Left lung (tissue), 10 donors: ENCODE data around the gene PPP1R16B. TPM values are rescaled to one million over a fixed set of nuclear protein-coding genes. Genes with fewer than 3 reads are reported as not detected.

ENCODE experiments used
- ATAC-seq: fragments of 200-7000 bp; cut with Tn5 transposase; one replicate; pipeline ENCODE4 v1.9.1; 2020; ENCODE audit warnings: moderate library complexity
- DNase-seq, 4 donors: peaks; one replicate each; pipeline ENCODE4 v3.0.0-alpha.2; 2013 to 2020
- H3K27ac ChIP-seq, 2 donors: fragments of 200-600 bp; sonication (generic) in 1 of 2; one replicate each; pipeline versions ENCODE4 v1.5.0 to v1.8.0; 2020 to 2021
- H3K27me3 ChIP-seq, 2 donors: fragments of 200-600 bp; sonication (generic) in 1 of 2; one replicate each; pipeline versions ENCODE4 v1.5.0 to v1.8.0; 2020 to 2021
- H3K36me3 ChIP-seq, 2 donors: fragments of 200-600 bp; sonication (generic) in 1 of 2; one replicate each; pipeline versions ENCODE4 v1.5.0 to v1.8.0; 2020 to 2021
- H3K4me1 ChIP-seq, 2 donors: fragments of 200-600 bp; one replicate each; pipeline ENCODE4 v1.8.0; 2021
- H3K4me3 ChIP-seq, 2 donors: fragments of 200-600 bp; sonication (generic) in 1 of 2; one replicate each; pipeline versions ENCODE4 v1.5.0 to v1.8.0; 2020 to 2021; ENCODE audit warnings: mild to moderate bottlenecking in 1 of 2
- H3K9me3 ChIP-seq, 2 donors: fragments of 200-600 bp; sonication (generic) in 1 of 2; one replicate each; pipeline versions ENCODE4 v1.5.0 to v1.8.0; 2020 to 2021
- CTCF ChIP-seq, 2 donors: fragments of 200-600 bp; sonication (generic) in 1 of 2; IDR thresholded peaks; one replicate each; pipeline versions ENCODE4 v1.5.0 to v1.8.0; 2021; ENCODE audit warnings: antibody characterized with exemption in 2 of 2
- intact Hi-C, 2 donors: fragments of 100-400 bp; cut with DNase I; formaldehyde crosslinking; loops; one replicate each; pipeline versions ENCODE4 v1.11.2 to v1.14.2; 2022
- polyA plus RNA-seq, 6 donors: library from polyadenylated mRNA; unstranded; fragments of 120-200 nt; gene quantifications; one replicate each; pipeline ENCODE4 v1.2.1, GENCODE V29; 2013; ENCODE audit not compliant: insufficient read length in 6 of 6
- total RNA-seq, 2 donors: library from RNA; stranded (reverse); fragmentation: NEBNext Ultra II Directional; extraction: Animal tissue kit (Norgen Biotek cat#: 25700); gene quantifications; one replicate each; pipeline ENCODE4 v1.2.1, GENCODE V29; 2021
- donor health status: DM: no; HTN: yes; CAD: no.
- donor health status: DM: no; HTN: no; CAD: no.

PPP1R16B gene
- total and polyA plus RNA-seq, 8 donors: 5.4 to 10.8 (median 7.8) TPM

GRCh38 chr20:38883981-38884733 is 78.7 kb downstream of the PPP1R16B start:
- no peak overlapping the region for H3K4me3 ChIP-seq
- DNase-seq: no peak
- TF ChIP-seq CTCF (IDR thresholded peaks at IDR 0.05): no peak
- no peaks in the 10 kb centered on the region for H3K9me3 ChIP-seq
- no peaks in the 10 kb centered on the region for H3K4me1 ChIP-seq
- intact Hi-C loops: no loop called here
- ATAC-seq: no peak
- H3K27ac ChIP-seq: no peak overlapping the region
- H3K27me3 ChIP-seq: peaks cover 0 to 17% of the 10 kb centered on the region in 2 donors
- no peaks in the 10 kb centered on the region for H3K36me3 ChIP-seq

GRCh38 chr20:38885357-38885756 is 79.9 kb downstream of the PPP1R16B start:
- no peaks in the 10 kb centered on the region for H3K9me3 ChIP-seq
- intact Hi-C loops: no loop called here
- ATAC-seq: no peak

GRCh38 chr20:38888059-38888831 is 82.7 kb downstream of the PPP1R16B start:
- intact Hi-C loops: no loop called here
- no peak overlapping the region for H3K4me3 ChIP-seq
- H3K9me3 ChIP-seq: no peaks in the 10 kb centered on the region
- peaks cover 0 to under 1% of the 10 kb centered on the region in 2 donors for H3K4me1 ChIP-seq
- ATAC-seq (no peak), DNase-seq (no peak)
- no peak overlapping the region for H3K27ac ChIP-seq
- peaks cover 0 to 13% of the 10 kb centered on the region in 2 donors for H3K27me3 ChIP-seq
- no peak for TF ChIP-seq CTCF (IDR thresholded peaks at IDR 0.05)
- no peaks in the 10 kb centered on the region for H3K36me3 ChIP-seq

More at GRCh38 chr20:38885357-38885756, 79.9 kb downstream of the PPP1R16B start:
- no peaks in the 10 kb centered on the region for H3K4me1 ChIP-seq
- H3K27ac ChIP-seq: no peak overlapping the region
- H3K36me3 ChIP-seq: no peaks in the 10 kb centered on the region
- H3K27me3 ChIP-seq: peaks cover 0 to 8% of the 10 kb centered on the region in 2 donors
- DNase-seq: no peak
- TF ChIP-seq CTCF (IDR thresholded peaks at IDR 0.05): no peak
- no peak overlapping the region for H3K4me3 ChIP-seq

- H3K27me3 ChIP-seq: peaks cover 0 to 21% of the 10 kb centered on the region in 2 donors
- no peak for ATAC-seq
- no peak overlapping the region for H3K27ac ChIP-seq
- no peak for DNase-seq
- no peak for TF ChIP-seq CTCF (IDR thresholded peaks at IDR 0.05)
- H3K4me1 ChIP-seq: peaks cover 0 to 9% of the 10 kb centered on the region in 2 donors
- intact Hi-C loops: no loop called here
- H3K4me3 ChIP-seq: no peak overlapping the region
- no peaks in the 10 kb centered on the region for H3K9me3 ChIP-seq
- H3K36me3 ChIP-seq: no peaks in the 10 kb centered on the region
Measured at GRCh38 chr20:38889050-38889449, 83.6 kb downstream of the PPP1R16B start.
